Body of pancreas (tissue), 4 donors: ENCODE data around the gene RIPOR1.

ENCODE experiments used
- POLR2A ChIP-seq, 3 donors: fragments of 450-650 bp; IDR thresholded peaks; one replicate each; pipeline ENCODE4 v1.6.1; 2016; ENCODE audit warnings: antibody characterized with exemption in 3 of 3, mild to moderate bottlenecking in 2 of 3
- TF ChIP-seq, protein P1 (sequence below), 7 experiments: fragments of 450-650 bp in 4 of 7; fragments of 200-600 bp in 3 of 7; sonication (generic) in 3 of 7; IDR thresholded peaks; one replicate each; pipeline ENCODE4 v1.5.1; 2016 to 2019; ENCODE audit warnings: antibody characterized with exemption in 7 of 7

DNA sequence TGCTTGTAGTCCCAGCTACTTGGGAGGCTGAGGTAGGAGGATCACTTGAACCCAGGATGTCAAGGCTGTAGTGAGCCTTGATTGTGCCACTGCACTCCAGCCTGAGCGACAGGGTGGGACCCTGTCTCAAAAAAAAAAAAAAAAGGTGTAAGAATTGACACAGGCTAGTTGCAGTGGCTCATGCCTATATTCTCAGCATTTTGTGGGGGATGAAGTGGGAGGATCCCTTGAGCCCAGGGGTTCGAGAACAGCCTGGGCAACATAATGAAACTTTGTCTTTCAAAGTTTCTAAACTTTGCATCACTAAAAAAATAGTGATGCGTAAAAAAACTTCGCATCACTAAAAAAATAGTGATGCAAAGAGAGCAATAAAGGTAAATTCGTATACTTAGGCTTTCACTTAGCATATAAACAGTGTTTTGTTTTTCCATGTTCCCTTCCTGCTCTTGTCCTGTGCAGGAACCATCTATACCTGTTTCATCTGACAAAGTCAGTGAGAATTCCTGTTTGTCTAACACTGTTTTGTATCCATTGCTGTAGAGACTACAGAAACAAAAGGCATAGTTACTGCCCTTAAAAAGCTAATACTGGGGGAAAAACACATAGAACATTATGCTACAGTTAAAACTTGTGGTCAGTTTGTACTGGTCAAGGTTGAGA, 65.8 kb downstream of the RIPOR1 start:
- TF ChIP-seq, protein P1, sequence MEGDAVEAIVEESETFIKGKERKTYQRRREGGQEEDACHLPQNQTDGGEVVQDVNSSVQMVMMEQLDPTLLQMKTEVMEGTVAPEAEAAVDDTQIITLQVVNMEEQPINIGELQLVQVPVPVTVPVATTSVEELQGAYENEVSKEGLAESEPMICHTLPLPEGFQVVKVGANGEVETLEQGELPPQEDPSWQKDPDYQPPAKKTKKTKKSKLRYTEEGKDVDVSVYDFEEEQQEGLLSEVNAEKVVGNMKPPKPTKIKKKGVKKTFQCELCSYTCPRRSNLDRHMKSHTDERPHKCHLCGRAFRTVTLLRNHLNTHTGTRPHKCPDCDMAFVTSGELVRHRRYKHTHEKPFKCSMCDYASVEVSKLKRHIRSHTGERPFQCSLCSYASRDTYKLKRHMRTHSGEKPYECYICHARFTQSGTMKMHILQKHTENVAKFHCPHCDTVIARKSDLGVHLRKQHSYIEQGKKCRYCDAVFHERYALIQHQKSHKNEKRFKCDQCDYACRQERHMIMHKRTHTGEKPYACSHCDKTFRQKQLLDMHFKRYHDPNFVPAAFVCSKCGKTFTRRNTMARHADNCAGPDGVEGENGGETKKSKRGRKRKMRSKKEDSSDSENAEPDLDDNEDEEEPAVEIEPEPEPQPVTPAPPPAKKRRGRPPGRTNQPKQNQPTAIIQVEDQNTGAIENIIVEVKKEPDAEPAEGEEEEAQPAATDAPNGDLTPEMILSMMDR (IDR thresholded peaks at IDR 0.05): no peak
- TF ChIP-seq POLR2A (IDR thresholded peaks at IDR 0.05): no peak
